GM21825 (cell line): ENCODE measurements around the gene RCAN3.

Experiments
- ATAC-seq: cut with Tn5 transposase; IDR thresholded peaks from one replicate; pipeline ENCODE4 v1.9.1; 2021; ENCODE audit warnings: mild to moderate bottlenecking, moderate library complexity; ENCODE audit not compliant: unreplicated experiment

The RCAN3 gene

GRCh38 chr1:24572301-24572700, 69.7 kb downstream of the RCAN3 start:
- ATAC-seq = no peak

DNA sequence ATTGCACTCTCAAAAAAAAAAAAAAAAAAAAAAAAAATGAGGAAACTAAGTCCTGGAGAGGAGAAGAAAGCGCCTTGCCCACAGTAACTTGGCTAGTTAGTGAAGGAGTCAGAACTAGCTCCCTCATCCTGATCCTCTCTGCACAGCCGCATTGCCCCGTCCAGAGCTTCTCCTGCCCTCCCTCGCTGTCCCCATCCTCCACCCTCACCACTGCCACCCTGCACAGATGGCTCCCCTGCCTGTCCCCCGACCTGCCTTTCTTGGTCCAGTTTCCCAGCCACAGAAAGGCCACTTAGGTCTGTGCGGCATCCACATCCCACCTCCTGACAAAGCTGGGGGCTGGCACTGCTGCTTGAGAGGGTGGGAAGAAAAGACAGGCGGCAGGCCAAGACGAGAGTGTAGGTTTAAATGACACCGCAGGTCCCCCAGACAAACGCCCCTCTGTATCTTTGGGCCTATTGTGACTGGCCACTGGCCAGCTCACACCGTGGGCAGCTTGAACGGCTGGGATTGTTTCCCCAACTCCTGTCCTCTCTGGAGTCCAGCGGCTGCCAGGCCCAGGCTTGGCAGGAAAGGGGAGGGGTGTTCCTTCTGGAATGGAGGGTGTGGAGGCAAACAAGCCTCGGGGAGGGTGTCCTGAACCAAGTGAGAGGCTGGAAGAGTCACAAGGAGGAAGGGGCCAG, 73.4 kb downstream of the RCAN3 start:
- no peak for ATAC-seq

DNA sequence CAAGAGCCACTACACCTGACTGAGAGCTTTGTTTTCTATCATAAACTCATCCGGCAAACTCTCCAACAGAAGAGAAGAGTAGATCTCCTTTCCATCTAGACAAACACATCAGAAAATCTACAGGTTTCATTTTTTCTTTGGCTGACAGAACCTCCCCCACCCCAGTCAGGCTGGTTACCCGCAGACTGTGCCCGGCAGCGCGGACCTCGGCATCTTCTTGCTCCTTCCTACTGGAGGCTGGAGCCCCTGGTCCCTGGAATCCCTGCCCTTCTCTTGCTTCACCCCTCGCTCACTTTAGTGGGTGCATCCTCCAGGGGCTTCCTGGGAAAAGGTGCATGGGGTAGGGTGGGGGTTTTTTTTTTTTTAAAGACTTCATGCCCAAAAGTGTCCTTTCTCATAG, 76.2 kb downstream of the RCAN3 start:
- no peak for ATAC-seq

DNA sequence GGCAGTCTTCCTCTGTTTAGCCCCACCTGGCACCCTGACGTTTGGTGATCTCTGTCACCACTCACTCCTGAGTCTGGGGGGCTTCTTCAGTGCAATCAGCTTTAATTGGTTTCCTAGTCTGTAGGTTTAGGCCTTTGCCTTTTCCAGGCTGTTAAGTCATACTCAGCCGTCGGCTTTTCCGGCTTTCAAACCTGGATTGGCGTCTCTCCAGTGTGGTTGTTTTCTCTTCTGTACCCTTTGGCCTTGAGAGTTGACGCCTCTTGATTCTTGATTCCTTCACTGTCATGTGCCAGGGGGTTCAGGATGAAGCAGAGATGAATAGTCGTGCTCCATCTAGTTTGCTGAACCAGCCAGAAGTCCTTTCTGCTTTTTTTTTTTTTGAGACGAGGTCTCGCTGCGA, 78.1 kb downstream of the RCAN3 start:
- ATAC-seq = no peak

- ATAC-seq = no peak
Measured at GRCh38 chr1:24584171-24584647, 81.6 kb downstream of the RCAN3 start.

GRCh38 chr1:24586119-24586518, 83.5 kb downstream of the RCAN3 start:
- ATAC-seq = no peak

DNA sequence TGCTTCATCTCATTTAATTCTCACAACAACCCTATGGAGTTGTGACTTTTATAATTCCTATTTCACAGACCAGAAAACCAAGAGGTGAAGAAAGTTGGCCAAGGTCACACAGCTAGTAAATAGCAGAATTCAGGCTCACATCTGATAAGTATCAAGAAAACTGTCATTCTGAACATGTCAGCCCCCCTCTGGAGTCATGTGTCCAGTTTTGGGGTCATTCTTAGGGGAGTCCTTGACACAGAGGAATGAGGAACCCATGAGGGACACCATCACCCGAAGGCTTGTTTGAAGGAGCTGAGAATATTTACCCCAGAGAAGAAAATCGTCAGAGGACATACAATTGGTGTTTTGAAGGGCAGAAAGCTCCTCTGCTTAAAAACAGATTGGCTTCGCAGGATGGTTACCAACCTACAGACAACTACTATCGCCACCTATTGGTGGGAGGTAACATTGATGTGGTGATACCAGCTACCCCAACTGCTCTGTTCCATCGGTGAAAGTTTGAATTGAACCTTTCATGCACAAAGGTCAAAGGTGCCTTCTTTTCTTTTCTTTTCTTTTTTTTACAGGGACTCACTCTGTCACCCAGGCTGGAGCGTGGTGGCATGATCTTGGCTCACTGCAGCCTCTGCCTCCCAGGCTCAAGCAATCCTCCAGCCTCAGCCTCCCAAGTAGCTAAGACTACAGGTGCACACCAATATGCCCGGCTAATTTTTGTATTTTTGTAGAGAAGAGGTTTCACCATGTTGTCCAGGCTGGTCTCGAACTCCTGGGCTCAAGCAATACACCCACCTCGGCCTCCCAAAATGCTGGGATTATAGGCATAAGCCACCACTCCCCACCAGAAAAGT, 84.6 kb downstream of the RCAN3 start:
- ATAC-seq = no peak

- no peak for ATAC-seq
Measured at GRCh38 chr1:24588573-24588972, 85.9 kb downstream of the RCAN3 start.

DNA sequence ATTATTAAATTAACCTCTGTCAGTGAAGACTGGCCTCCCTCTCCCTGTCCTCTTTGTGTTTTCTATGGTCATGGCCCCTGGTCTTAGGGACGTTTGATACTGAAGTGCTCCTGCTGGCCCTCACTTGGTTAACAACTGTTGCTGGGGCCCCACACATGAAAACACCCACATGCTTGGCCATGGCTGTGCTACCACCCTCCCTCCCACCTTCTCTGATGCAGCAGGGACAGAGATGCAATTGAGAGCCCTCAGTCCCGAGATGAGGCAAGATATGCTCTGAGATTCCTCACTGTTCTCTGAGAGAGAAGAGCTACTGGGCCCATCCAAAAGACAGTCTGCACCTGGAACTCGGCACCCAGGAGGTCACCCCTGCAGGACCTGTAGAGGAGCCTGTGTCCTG, 86.6 kb downstream of the RCAN3 start:
- no peak for ATAC-seq
